ENCODE measurements around the gene FGF11.

GRCh38 chr17:7410634-7411426 lies 28.5 kb upstream of the FGF11 start:
- TF ChIP-seq CTCF (conservative IDR thresholded peaks at IDR 0.05 in 1 of 2, IDR thresholded peaks at IDR 0.05 in 1 of 2; ENCODE audit: extremely low read depth in 1 of 2, insufficient read depth in 1 of 2, low read depth in 1 of 2, low read length in 2 of 2) (no peak), EZH2 (IDR thresholded peaks at IDR 0.05; ENCODE audit: borderline replicate concordance, low read length) (no peak)
